Neural cell (in vitro differentiated cells): ENCODE results near the gene IER3. TPM values are rescaled to one million over a fixed set of nuclear protein-coding genes. Genes with fewer than 3 reads are reported as not detected.

ENCODE experiments used
- H2AFZ ChIP-seq: fragments of 200-600, 300-800 bp; sonication (generic), shearing (Covaris generic); 2 replicates; pipeline ENCODE4 v1.6.0; 2014; ENCODE audit warnings: low read depth, mild to moderate bottlenecking, antibody characterized with exemption, low read length, moderate library complexity
- H3F3A ChIP-seq: fragments of 200-600 bp; shearing (Covaris generic); 2 replicates; pipeline ENCODE4 v1.6.1; 2016; ENCODE audit warnings: mild to moderate bottlenecking, moderate library complexity, mixed read lengths, antibody characterized with exemption, low read length; ENCODE audit not compliant: insufficient read depth, poor library complexity, severe bottlenecking
- H3K27ac ChIP-seq: fragments of 200-600, 300-800 bp; sonication (generic), shearing (Covaris generic); 2 replicates; pipeline ENCODE4 v1.5.1; 2014; ENCODE audit warnings: mild to moderate bottlenecking, low read length, moderate library complexity
- H3K27me3 ChIP-seq: fragments of 300-800, 200-600 bp; sonication (generic), shearing (Covaris generic); 2 replicates; pipeline ENCODE4 v1.6.0; 2014; ENCODE audit warnings: mild to moderate bottlenecking, low read depth, low read length, moderate library complexity; ENCODE audit not compliant: insufficient read depth
- H3K36me3 ChIP-seq: fragments of 300-800, 200-600 bp; sonication (generic), shearing (Covaris generic); 2 replicates; pipeline ENCODE4 v1.5.1; 2014; ENCODE audit warnings: mild to moderate bottlenecking, antibody characterized with exemption, low read length, moderate library complexity; ENCODE audit not compliant: insufficient read depth
- H3K4me2 ChIP-seq: fragments of 300-800, 200-600 bp; sonication (generic), shearing (Covaris generic); 2 replicates; pipeline ENCODE4 v1.6.0; 2014; ENCODE audit warnings: mild to moderate bottlenecking, low read length
- H3K4me3 ChIP-seq: fragments of 300-800, 200-600 bp; sonication (generic), shearing (Covaris generic); 2 replicates; pipeline ENCODE4 v1.5.1; 2014; ENCODE audit warnings: mild to moderate bottlenecking, low read length, moderate library complexity
- H3K79me2 ChIP-seq: fragments of 200-600 bp; shearing (Covaris generic); replicated peaks from 2 replicates; pipeline ENCODE4 v1.6.0; 2014; ENCODE audit warnings: mild to moderate bottlenecking, low read length, moderate library complexity; ENCODE audit not compliant: insufficient read depth
- H3K9ac ChIP-seq: fragments of 300-800, 200-600 bp; sonication (generic), shearing (Covaris generic); 2 replicates; pipeline ENCODE4 v1.6.1; 2016; ENCODE audit warnings: mild to moderate bottlenecking, low read length, mixed read lengths
- H3K9me2 ChIP-seq: fragments of 200-600 bp; shearing (Covaris generic); 2 replicates; pipeline ENCODE4 v1.6.1; 2016; ENCODE audit warnings: mild to moderate bottlenecking, low read length, mixed read lengths; ENCODE audit not compliant: insufficient read depth
- H3K9me3 ChIP-seq: fragments of 200-600, 300-800 bp; sonication (generic), shearing (Covaris generic); 2 replicates; pipeline ENCODE4 v1.6.1; 2016; ENCODE audit warnings: mild to moderate bottlenecking, mixed run types, low read length, moderate library complexity, mixed read lengths
- H4K20me1 ChIP-seq: fragments of 200-600 bp; shearing (Covaris generic); 2 replicates; pipeline ENCODE4 v1.6.1; 2016; ENCODE audit warnings: mild to moderate bottlenecking, mixed run types; ENCODE audit not compliant: insufficient read depth
- EP300 ChIP-seq: fragments of 450-650 bp; conservative IDR thresholded peaks from 2 replicates; pipeline ENCODE4 v1.6.1; 2014; ENCODE audit warnings: antibody characterized with exemption, mild to moderate bottlenecking, moderate library complexity; ENCODE audit not compliant: poor library complexity, severe bottlenecking
- EZH2 ChIP-seq: fragments of 200-600, 300-800 bp; shearing (Covaris generic), sonication (generic); IDR thresholded peaks from 2 replicates; pipeline ENCODE4 v1.6.1; 2014; ENCODE audit warnings: antibody characterized with exemption, low read length, borderline replicate concordance, mild to moderate bottlenecking; ENCODE audit not compliant: insufficient read depth, poor library complexity, severe bottlenecking
- MXI1 ChIP-seq: fragments of 450-650 bp; conservative IDR thresholded peaks from 2 replicates; pipeline ENCODE4 v1.6.1; 2014; ENCODE audit warnings: antibody characterized with exemption, mild to moderate bottlenecking; ENCODE audit not compliant: poor library complexity, severe bottlenecking
- POLR2AphosphoS5 ChIP-seq: IDR thresholded peaks from 2 replicates; pipeline ENCODE4 v1.6.1; 2012
- RAD21 ChIP-seq: fragments of 450-650 bp; conservative IDR thresholded peaks from 2 replicates; pipeline ENCODE4 v1.6.1; 2014; ENCODE audit warnings: antibody characterized with exemption, mild to moderate bottlenecking, moderate library complexity
- SMC3 ChIP-seq: fragments of 450-650 bp; conservative IDR thresholded peaks from 2 replicates; pipeline ENCODE4 v1.6.1; 2014; ENCODE audit warnings: antibody characterized with exemption, mild to moderate bottlenecking, moderate library complexity; ENCODE audit not compliant: poor library complexity
- TAF1 ChIP-seq: IDR thresholded peaks from 2 replicates; pipeline ENCODE4 v1.6.1; 2012; ENCODE audit warnings: low read depth
- polyA plus RNA-seq: library from polyadenylated mRNA; depleted of rRNA; stranded (reverse); fragments of >200 nt; gene quantifications from 2 replicates; pipeline ENCODE4 v1.2.3, GENCODE V29; 2014
- TF ChIP-seq, protein P1 (sequence below): fragments of 450-650 bp; IDR thresholded peaks from 2 replicates; pipeline ENCODE4 v1.5.1; 2014; ENCODE audit warnings: antibody characterized with exemption, mild to moderate bottlenecking, moderate library complexity; ENCODE audit not compliant: poor library complexity, severe bottlenecking
- TF ChIP-seq, protein P2 (sequence below): IDR thresholded peaks from 2 replicates; pipeline ENCODE4 v1.6.1; 2012; ENCODE audit warnings: borderline replicate concordance

Gene IER3
- polyA plus RNA-seq, 1 donor from 2014 or later = 3.0 TPM

DNA sequence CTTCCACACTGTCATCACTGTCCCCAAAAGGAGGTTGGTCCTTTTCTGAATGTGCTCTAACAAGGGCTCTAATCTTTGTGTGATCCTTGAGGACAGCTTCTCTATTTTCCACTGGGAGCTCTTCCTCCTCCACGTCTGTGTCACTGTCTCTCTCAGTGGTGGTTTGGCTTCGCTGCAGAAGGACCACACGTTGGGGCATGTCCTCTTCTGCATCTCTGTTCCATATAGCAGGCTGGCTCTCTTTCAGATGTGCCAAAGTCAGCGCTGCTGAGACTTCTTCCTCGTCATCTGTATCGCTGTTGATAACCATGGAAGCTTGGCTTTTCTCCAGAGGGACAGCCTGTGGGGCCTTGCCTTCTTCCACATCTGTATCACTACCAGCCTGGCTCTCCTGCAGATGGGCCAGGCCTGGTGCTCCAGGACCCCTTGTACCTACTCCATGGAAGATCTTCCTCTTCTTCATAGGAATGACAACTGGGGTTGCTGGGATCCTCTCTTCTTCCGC is 31.9 kb downstream of the IER3 start:
- Histone ChIP-seq H3K27ac (no peak overlapping the region), H4K20me1 (no peaks in the 10 kb centered on the region), H3K27me3 (no peaks in the 10 kb centered on the region), H3K4me2 (no peak overlapping the region), H3K9me2 (no peaks in the 10 kb centered on the region), H3K4me3 (no peak overlapping the region), H3K79me2 (peaks cover 14% of the 10 kb centered on the region), H2AFZ (no peak overlapping the region), H3F3A (no peaks in the 10 kb centered on the region), H3K36me3 (peaks cover 7% of the 10 kb centered on the region), H3K9ac (no peak overlapping the region), H3K9me3 (no peaks in the 10 kb centered on the region)
- TF ChIP-seq EZH2 (no peak), SMC3 (no peak), RAD21 (no peak), EP300 (no peak), MXI1 (no peak), POLR2AphosphoS5 (no peak), TAF1 (no peak)
- TF ChIP-seq, protein P1, sequence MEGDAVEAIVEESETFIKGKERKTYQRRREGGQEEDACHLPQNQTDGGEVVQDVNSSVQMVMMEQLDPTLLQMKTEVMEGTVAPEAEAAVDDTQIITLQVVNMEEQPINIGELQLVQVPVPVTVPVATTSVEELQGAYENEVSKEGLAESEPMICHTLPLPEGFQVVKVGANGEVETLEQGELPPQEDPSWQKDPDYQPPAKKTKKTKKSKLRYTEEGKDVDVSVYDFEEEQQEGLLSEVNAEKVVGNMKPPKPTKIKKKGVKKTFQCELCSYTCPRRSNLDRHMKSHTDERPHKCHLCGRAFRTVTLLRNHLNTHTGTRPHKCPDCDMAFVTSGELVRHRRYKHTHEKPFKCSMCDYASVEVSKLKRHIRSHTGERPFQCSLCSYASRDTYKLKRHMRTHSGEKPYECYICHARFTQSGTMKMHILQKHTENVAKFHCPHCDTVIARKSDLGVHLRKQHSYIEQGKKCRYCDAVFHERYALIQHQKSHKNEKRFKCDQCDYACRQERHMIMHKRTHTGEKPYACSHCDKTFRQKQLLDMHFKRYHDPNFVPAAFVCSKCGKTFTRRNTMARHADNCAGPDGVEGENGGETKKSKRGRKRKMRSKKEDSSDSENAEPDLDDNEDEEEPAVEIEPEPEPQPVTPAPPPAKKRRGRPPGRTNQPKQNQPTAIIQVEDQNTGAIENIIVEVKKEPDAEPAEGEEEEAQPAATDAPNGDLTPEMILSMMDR = no peak
- TF ChIP-seq, protein P2, sequence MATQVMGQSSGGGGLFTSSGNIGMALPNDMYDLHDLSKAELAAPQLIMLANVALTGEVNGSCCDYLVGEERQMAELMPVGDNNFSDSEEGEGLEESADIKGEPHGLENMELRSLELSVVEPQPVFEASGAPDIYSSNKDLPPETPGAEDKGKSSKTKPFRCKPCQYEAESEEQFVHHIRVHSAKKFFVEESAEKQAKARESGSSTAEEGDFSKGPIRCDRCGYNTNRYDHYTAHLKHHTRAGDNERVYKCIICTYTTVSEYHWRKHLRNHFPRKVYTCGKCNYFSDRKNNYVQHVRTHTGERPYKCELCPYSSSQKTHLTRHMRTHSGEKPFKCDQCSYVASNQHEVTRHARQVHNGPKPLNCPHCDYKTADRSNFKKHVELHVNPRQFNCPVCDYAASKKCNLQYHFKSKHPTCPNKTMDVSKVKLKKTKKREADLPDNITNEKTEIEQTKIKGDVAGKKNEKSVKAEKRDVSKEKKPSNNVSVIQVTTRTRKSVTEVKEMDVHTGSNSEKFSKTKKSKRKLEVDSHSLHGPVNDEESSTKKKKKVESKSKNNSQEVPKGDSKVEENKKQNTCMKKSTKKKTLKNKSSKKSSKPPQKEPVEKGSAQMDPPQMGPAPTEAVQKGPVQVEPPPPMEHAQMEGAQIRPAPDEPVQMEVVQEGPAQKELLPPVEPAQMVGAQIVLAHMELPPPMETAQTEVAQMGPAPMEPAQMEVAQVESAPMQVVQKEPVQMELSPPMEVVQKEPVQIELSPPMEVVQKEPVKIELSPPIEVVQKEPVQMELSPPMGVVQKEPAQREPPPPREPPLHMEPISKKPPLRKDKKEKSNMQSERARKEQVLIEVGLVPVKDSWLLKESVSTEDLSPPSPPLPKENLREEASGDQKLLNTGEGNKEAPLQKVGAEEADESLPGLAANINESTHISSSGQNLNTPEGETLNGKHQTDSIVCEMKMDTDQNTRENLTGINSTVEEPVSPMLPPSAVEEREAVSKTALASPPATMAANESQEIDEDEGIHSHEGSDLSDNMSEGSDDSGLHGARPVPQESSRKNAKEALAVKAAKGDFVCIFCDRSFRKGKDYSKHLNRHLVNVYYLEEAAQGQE = no peak

- Histone ChIP-seq H3K4me2 (no peak overlapping the region), H3K27me3 (no peaks in the 10 kb centered on the region), H3K79me2 (peaks cover 14% of the 10 kb centered on the region), H4K20me1 (no peaks in the 10 kb centered on the region), H3K9me2 (no peaks in the 10 kb centered on the region), H3K36me3 (peaks cover 7% of the 10 kb centered on the region), H3K4me3 (no peak overlapping the region), H3F3A (no peaks in the 10 kb centered on the region), H3K9ac (no peak overlapping the region), H2AFZ (no peak overlapping the region), H3K27ac (no peak overlapping the region), H3K9me3 (no peaks in the 10 kb centered on the region)
- no peak for TF ChIP-seq MXI1
- TF ChIP-seq, protein P2 = no peak
- TF ChIP-seq SMC3 = no peak
- TF ChIP-seq POLR2AphosphoS5 = no peak
- TF ChIP-seq, protein P1 = no peak
- TF ChIP-seq EZH2 = no peak
- TF ChIP-seq EP300 = no peak
- no peak for TF ChIP-seq RAD21
- no peak for TF ChIP-seq TAF1
These were observed 32.5 kb downstream of the IER3 start for GRCh38 chr6:30711758-30712380.
